LNCAP (cell line): ENCODE data around the gene STAT6.

Experiments used
- TF ChIP-seq, protein P1 (sequence below): fragments of 450-650 bp; IDR thresholded peaks from 2 replicates; pipeline ENCODE4 v1.5.1; 2017; ENCODE audit warnings: mild to moderate bottlenecking

Gene STAT6

DNA sequence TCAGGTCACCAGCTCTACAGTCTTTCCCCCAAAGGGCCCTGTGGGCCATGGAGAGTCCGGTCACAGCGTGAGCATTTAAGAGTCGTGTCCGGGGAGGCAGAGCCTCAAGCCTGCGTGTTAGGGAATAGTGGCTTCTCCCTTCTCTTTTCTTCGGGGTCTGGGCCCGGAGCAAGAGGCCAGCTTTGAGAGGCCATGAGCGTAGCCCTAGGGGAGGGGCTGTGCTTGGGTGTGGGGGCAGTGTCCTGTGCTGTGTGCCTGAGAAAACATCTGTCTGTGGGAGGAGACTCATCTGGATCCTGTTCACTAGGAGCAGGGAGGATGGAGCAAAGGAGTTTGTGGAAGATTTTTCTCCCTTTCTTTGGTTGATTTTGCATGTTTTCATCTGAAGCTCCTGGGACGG, 31.0 kb upstream of the STAT6 start:
- TF ChIP-seq, protein P1, sequence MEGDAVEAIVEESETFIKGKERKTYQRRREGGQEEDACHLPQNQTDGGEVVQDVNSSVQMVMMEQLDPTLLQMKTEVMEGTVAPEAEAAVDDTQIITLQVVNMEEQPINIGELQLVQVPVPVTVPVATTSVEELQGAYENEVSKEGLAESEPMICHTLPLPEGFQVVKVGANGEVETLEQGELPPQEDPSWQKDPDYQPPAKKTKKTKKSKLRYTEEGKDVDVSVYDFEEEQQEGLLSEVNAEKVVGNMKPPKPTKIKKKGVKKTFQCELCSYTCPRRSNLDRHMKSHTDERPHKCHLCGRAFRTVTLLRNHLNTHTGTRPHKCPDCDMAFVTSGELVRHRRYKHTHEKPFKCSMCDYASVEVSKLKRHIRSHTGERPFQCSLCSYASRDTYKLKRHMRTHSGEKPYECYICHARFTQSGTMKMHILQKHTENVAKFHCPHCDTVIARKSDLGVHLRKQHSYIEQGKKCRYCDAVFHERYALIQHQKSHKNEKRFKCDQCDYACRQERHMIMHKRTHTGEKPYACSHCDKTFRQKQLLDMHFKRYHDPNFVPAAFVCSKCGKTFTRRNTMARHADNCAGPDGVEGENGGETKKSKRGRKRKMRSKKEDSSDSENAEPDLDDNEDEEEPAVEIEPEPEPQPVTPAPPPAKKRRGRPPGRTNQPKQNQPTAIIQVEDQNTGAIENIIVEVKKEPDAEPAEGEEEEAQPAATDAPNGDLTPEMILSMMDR = no peak

DNA sequence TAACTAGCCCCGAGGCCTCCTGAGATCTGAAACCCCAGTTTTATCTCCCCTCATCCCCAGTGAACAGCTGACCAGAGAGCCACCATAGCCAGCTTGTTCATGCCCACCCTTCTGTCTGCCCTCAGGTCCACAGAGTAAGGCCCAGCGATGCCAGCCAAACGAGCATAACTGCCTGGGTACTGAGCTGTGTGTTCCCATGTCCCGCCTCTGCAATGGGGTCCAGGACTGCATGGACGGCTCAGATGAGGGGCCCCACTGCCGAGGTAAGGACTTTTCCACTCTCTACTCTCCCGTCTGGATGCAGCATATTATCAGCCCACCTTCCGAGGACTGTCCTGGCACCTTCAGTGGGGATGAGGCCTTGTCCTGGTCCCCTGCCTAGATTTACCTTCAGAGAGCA, 30.1 kb upstream of the STAT6 start:
- TF ChIP-seq, protein P1 = no peak

DNA sequence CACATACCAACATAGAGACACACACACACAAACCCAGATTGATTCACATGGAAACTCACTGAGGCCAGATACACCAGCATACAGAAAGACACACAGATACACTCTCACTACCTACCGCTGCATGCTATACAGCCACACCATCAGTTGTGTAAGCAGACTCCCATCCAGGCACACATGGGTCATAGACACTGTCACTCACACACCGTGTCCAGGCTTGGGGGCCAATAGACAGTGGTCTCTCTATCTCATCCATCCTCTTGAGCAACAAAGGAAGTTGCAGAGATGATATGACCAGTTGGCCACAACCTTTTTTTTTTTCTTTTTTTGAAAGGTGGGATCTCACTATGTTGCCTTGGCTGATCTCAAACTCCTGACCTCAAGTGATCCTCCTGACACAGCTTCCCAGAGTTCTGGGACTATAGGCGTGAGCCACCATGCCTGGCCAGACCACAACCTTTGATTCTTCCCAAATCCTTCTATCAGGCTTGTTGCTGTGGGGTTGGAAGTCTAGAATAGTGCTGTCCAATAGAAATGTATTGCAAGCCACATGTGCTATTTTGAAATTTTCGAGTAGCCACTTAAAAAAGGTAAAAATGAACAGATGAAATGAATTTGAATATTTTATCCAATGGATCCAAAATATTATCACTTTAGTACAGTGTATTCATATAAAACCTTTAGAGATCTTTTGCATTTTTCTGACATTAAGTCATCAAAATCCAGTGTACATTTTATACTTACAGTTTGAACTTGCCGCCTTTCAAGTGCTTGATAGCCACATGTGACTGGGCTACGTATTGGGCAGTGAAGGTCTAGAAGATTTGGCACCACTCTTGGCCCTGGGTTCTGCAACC, 28.9 kb upstream of the STAT6 start:
- TF ChIP-seq, protein P1 = no peak

DNA sequence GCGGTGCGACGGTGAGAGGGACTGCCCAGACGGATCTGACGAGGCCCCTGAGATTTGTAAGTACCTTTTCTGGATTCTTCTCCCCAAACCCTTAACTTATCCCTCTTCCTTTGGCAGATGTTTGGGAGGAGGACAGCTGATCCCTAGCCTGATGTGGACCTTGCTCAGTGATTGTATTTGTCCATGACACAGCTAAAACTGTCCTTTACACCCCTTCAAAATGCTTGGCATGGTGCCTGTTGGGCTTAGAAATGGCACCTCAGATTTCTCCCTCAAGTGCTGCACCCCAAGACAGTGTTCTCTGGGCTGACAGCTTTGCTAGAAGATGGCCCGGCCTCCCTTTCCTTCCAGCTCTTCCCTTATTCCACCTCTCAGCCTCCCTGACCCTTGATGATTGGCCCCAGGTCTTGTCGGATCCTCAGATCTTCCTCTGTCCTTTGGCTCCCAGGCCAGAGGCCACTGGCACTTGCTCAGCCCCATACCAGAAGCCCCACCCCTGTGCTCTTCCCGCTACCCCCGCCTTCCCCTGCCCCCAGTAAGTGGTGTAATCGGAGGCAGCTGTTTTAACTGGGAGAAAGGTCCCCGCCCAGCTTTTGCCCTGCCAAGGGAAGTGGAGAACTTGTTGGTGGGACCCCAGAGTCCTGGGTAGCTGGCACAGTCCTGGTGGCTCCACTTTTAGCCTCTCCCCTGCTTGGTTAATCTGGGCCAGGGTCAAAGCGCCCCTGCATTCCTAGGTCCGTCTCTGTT, 27.5 kb upstream of the STAT6 start:
- TF ChIP-seq, protein P1 = no peak

DNA sequence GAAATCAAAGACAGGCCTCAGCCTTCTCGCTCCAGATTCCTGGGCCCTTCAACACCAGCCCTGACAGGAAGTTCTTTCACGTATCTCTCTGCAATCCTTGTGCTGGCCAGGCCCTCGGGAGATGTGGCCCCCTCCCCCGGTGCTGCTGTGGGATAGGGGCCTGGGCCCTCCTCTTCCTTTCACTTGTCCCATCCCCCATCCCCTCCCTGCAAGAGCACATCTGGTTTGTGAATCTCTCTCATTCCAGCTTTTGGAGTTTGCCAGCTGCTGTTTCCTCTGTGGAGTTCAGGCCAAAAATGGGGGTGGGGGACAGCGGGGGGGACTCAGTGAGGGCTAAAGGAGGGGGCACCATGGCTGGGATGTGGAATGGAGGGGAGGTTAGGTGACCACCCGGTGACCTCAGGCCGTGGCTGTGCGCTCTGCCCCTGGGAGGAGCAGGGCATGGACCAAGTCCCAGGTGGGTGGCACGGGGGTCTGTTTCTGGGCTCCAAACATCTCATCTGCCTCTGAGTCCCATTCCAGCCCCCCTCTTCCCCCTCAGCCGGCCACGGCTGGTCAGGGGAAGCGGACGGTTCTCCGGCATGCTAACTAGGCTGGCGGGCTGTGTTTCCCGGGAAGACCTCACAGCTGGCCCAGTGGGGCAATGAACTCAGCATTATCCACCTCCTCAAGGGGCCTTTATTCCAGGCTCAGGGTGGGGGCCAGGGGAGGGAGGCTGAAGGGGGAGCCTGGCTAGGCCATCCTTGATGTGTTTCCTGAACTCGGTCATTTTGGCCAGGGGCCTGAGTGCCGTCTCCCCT, 24.6 kb upstream of the STAT6 start:
- TF ChIP-seq, protein P1 = no peak

DNA sequence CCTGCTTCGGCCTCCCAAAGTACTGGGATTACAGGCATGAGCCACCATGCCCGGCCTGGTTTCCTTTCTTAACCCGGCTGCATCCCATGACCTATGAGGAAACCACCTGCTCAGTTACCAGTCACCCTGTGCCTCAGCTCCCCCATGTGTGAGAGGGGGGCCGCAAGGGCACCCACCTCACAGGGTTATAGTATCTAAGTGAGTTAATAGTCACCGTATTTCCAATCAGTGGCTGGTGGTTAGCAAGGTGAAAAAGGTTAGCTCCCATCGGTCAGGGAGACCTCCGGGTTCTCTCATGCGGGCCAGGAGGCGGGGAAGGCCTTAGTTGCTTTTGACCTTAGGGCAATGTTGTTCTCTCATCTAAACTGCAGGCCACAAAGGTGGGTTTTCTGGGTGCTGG, 23.8 kb upstream of the STAT6 start:
- TF ChIP-seq, protein P1 = no peak

GRCh38 chr12:57133916-57134315, 22.8 kb upstream of the STAT6 start:
- TF ChIP-seq, protein P1 = no peak
